Activated CD4-positive, CD25-positive, alpha-beta regulatory T cell treated with anti-CD3 and anti-CD28 coated beads, Interleukin-2, amount 50 U/mL, for 16 hours (primary cell): Measurements from ENCODE around the gene EDC3.
"Not testable (repeated sequence)": the region's sequence is repeated elsewhere in the genome, so short reads cannot be mapped to it uniquely, and the experiment has no call there.

Experiments
- DNase-seq: peaks from one replicate; pipeline ENCODE4 v3.0.0-alpha.2; 2020; ENCODE audit warnings: low read depth, low spot score

The EDC3 gene

GRCh38 chr15:74695597-74696397 is at the start of gene EDC3:
Gene EDC3, minus strand, starts transcription at chr15:74696024. Its CDS starts 20,900 bp downstream, at chr15:74675124.
- peak; percentile 75 for DNase-seq

GRCh38 chr15:74742422-74742821 is 46.6 kb upstream of the EDC3 start:
- DNase-seq, result no peak

GRCh38 chr15:74738239-74738638 is 42.4 kb upstream of the EDC3 start:
- not testable (repeated sequence) for DNase-seq

- DNase-seq, result no peak
Observed at GRCh38 chr15:74735305-74735704, 39.5 kb upstream of the EDC3 start.

- no peak for DNase-seq
Observed at GRCh38 chr15:74733269-74733668, 37.4 kb upstream of the EDC3 start.

- no peak for DNase-seq
Observed at GRCh38 chr15:74732846-74733245, 37.0 kb upstream of the EDC3 start.

- no peak for DNase-seq
Observed at GRCh38 chr15:74730619-74731316, 34.9 kb upstream of the EDC3 start.

- DNase-seq, result not testable (repeated sequence)
Observed at GRCh38 chr15:74729372-74729771, 33.5 kb upstream of the EDC3 start.

- DNase-seq, result not testable (repeated sequence)
Observed at GRCh38 chr15:74728699-74729098, 32.9 kb upstream of the EDC3 start.

GRCh38 chr15:74727727-74728126 is 31.9 kb upstream of the EDC3 start:
- DNase-seq, result no peak

- DNase-seq, result no peak
Observed at GRCh38 chr15:74726774-74727164, 30.9 kb upstream of the EDC3 start.

GRCh38 chr15:74725845-74726773 is 30.3 kb upstream of the EDC3 start:
- peak; percentile 21 for DNase-seq

GRCh38 chr15:74725225-74725774 is 29.5 kb upstream of the EDC3 start, which contains the start of gene CYP1A1:
Gene CYP1A1, minus strand, starts transcription at chr15:74725528. Its CDS starts 2,431 bp downstream, at chr15:74723097.
- no peak for DNase-seq

- DNase-seq, result no peak
Observed at GRCh38 chr15:74724570-74725224, 28.9 kb upstream of the EDC3 start.

- DNase-seq, result no peak
Observed at GRCh38 chr15:74723754-74724334, 28.0 kb upstream of the EDC3 start.

GRCh38 chr15:74723187-74723586 is 27.4 kb upstream of the EDC3 start:
- no peak for DNase-seq

- no peak for DNase-seq
Observed at GRCh38 chr15:74722591-74722990, 26.8 kb upstream of the EDC3 start.

- DNase-seq, result no peak
Observed at GRCh38 chr15:74716651-74717050, 20.8 kb upstream of the EDC3 start.

GRCh38 chr15:74712311-74712710 is 16.5 kb upstream of the EDC3 start:
- DNase-seq, result no peak

GRCh38 chr15:74710319-74711094 is 14.7 kb upstream of the EDC3 start:
- no peak for DNase-seq
